GM18505 (cell line): ENCODE results near the gene XRCC1.
"Not testable (repeated sequence)": the region's sequence is repeated elsewhere in the genome, so short reads cannot be mapped to it uniquely, and the experiment has no call there.

Experiments used
- ATAC-seq: cut with Tn5 transposase; IDR thresholded peaks from one replicate; pipeline ENCODE4 v1.9.1; 2021; ENCODE audit not compliant: unreplicated experiment
- POLR2A ChIP-seq: IDR thresholded peaks from 4 replicates; pipeline ENCODE4 v1.6.1; 2011; ENCODE audit warnings: borderline replicate concordance; ENCODE audit not compliant: insufficient read depth, insufficient read length; ENCODE audit errors: extremely low read depth

The XRCC1 gene

GRCh38 chr19:43611788-43612187, 36.5 kb upstream of the XRCC1 start, which contains the start of gene SRRM5:
Gene SRRM5, plus strand, starts transcription at chr19:43612088. Its CDS starts 34 bp downstream, at chr19:43612122.
- TF ChIP-seq POLR2A = no peak
- no peak for ATAC-seq

- no peak for TF ChIP-seq POLR2A
- ATAC-seq = no peak
These were observed 35.2 kb upstream of the XRCC1 start for GRCh38 chr19:43610493-43610892.

- no peak for TF ChIP-seq POLR2A
- no peak for ATAC-seq
These were observed 34.5 kb upstream of the XRCC1 start for GRCh38 chr19:43609872-43610271.

- TF ChIP-seq POLR2A = no peak
- no peak for ATAC-seq
These were observed 32.2 kb upstream of the XRCC1 start for GRCh38 chr19:43607238-43608205.

- no peak for TF ChIP-seq POLR2A
- ATAC-seq = no peak
These were observed 31.4 kb upstream of the XRCC1 start for GRCh38 chr19:43606569-43607229.

GRCh38 chr19:43605875-43606568, 30.7 kb upstream of the XRCC1 start:
- ATAC-seq = no peak
- TF ChIP-seq POLR2A = no peak

GRCh38 chr19:43600326-43600725, 25.0 kb upstream of the XRCC1 start:
- ATAC-seq = not testable (repeated sequence)

GRCh38 chr19:43599635-43600295, 24.4 kb upstream of the XRCC1 start:
- TF ChIP-seq POLR2A = no peak
- no peak for ATAC-seq

- ATAC-seq = no peak
- TF ChIP-seq POLR2A = no peak
These were observed 23.3 kb upstream of the XRCC1 start for GRCh38 chr19:43598445-43599240.

GRCh38 chr19:43597876-43598275, 22.5 kb upstream of the XRCC1 start:
- ATAC-seq = no peak
- no peak for TF ChIP-seq POLR2A

GRCh38 chr19:43596842-43597461, 21.6 kb upstream of the XRCC1 start:
- TF ChIP-seq POLR2A = no peak
- ATAC-seq = no peak

- peak; percentile 68 for ATAC-seq
- peak; percentile 66 for TF ChIP-seq POLR2A
These were observed 20.9 kb upstream of the XRCC1 start, which contains the start of the genes IRGQ and ZNF576 for GRCh38 chr19:43595999-43596841. Gene IRGQ, minus strand, starts transcription at chr19:43596134. Its CDS starts 796 bp downstream, at chr19:43595338. Gene ZNF576, plus strand, starts transcription at chr19:43596595. Its CDS starts 514 bp downstream, at chr19:43597109.
